ENCODE data around the gene SLCO2B1. TPM values are rescaled to one million over a fixed set of nuclear protein-coding genes. Genes with fewer than 3 reads are reported as not detected.

The SLCO2B1 gene
- total and polyA plus RNA-seq, 2 experiments from 2014 or later, result not detected

DNA sequence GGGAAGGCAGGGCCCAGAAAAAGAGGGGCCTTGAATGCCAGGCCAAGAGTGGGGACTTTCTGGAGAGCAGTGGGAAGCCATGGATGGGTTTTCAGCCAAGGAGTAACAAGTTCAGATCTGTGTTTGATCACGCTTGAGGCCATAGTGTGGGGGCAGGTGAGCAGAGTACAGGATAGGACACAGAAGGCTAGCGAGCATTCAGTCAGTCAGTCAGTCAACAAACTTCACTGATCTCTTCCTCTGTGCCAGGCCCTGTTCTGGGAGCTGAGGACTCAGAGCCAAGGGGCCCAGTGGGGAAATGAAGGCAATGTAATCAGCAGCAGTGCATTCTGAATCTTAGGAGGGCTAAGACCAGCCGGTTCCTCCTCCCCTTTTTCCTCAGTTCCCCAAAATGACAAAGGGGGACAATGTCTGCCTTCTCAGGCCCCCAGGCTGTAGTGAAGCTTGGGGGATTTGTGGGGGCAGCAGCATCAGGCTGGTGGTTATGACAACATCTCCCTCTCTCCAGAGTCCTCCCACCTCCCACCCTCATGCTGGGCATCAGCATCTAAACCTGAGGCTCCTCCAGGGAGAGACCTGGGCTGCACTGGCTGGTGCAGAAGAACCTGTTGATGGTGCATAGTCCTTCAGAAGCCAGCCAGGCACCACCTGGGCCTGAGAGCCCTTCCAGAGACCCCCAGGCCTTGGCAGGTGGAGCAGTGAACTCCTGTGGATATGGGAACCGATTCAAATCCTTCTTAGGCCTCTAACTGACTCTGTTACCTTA is 46.8 kb downstream of the SLCO2B1 start:
- H3K79me2 ChIP-seq (replicated peaks; ENCODE audit: insufficient read depth), result no peaks in the 10 kb centered on the region
- peaks cover 7% of the 10 kb centered on the region for H3K4me1 ChIP-seq (ENCODE audit: insufficient read depth)
- Mint-ChIP-seq H3K36me3 (ENCODE audit: low read depth) (no peaks in the 10 kb centered on the region), H3K27me3 (ENCODE audit: insufficient read depth, low read depth, poor library complexity) (peaks cover 13% of the 10 kb centered on the region), H3K9me3 (no peaks in the 10 kb centered on the region), H3K4me3 (no peak overlapping the region), H3K27ac (no peak overlapping the region), H3K4me1 (peaks cover 12% of the 10 kb centered on the region)
- no peak overlapping the region for H3K27ac ChIP-seq (ENCODE audit: low read depth)
- H3K4me2 ChIP-seq, result no peak overlapping the region
- H3K36me3 ChIP-seq (ENCODE audit: insufficient read depth), result no peaks in the 10 kb centered on the region
- no peak for DNase-seq (ENCODE audit: low spot score)
- no peak overlapping the region for H3K4me3 ChIP-seq
- H3K9me2 ChIP-seq (ENCODE audit: insufficient read depth), result no peaks in the 10 kb centered on the region
- ATAC-seq, result no peak
- no peak overlapping the region for H2AFZ ChIP-seq
- no peaks in the 10 kb centered on the region for H3K27me3 ChIP-seq (ENCODE audit: insufficient read depth)
- H4K20me1 ChIP-seq (replicated peaks; ENCODE audit: insufficient read depth), result no peaks in the 10 kb centered on the region
- TF ChIP-seq EZH2phosphoT487 (IDR thresholded peaks at IDR 0.05; ENCODE audit: unreplicated experiment) (no peak), POLR2AphosphoS5 (IDR thresholded peaks at IDR 0.05; ENCODE audit: low read depth) (no peak), CREB1 (CRISPR knock-in tag; IDR thresholded peaks at IDR 0.05; ENCODE audit: low read depth) (no peak), NANOG (IDR thresholded peaks at IDR 0.05; ENCODE audit: borderline replicate concordance) (no peak), STAT1 (IDR thresholded peaks at IDR 0.05; ENCODE audit: unreplicated experiment) (no peak), ZNF114 (CRISPR knock-in tag; IDR thresholded peaks at IDR 0.05) (no peak), ZNF331 (CRISPR knock-in tag; IDR thresholded peaks at IDR 0.05; ENCODE audit: low read depth) (no peak), JUNB (IDR thresholded peaks at IDR 0.05; ENCODE audit: unreplicated experiment) (no peak), EZH2 (IDR thresholded peaks at IDR 0.05; ENCODE audit: low read depth, unreplicated experiment) (no peak)
- TF ChIP-seq, protein P1, sequence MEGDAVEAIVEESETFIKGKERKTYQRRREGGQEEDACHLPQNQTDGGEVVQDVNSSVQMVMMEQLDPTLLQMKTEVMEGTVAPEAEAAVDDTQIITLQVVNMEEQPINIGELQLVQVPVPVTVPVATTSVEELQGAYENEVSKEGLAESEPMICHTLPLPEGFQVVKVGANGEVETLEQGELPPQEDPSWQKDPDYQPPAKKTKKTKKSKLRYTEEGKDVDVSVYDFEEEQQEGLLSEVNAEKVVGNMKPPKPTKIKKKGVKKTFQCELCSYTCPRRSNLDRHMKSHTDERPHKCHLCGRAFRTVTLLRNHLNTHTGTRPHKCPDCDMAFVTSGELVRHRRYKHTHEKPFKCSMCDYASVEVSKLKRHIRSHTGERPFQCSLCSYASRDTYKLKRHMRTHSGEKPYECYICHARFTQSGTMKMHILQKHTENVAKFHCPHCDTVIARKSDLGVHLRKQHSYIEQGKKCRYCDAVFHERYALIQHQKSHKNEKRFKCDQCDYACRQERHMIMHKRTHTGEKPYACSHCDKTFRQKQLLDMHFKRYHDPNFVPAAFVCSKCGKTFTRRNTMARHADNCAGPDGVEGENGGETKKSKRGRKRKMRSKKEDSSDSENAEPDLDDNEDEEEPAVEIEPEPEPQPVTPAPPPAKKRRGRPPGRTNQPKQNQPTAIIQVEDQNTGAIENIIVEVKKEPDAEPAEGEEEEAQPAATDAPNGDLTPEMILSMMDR (conservative IDR thresholded peaks at IDR 0.05; ENCODE audit: low read depth in 2 of 2), result no peak
- TF ChIP-seq, protein P2, sequence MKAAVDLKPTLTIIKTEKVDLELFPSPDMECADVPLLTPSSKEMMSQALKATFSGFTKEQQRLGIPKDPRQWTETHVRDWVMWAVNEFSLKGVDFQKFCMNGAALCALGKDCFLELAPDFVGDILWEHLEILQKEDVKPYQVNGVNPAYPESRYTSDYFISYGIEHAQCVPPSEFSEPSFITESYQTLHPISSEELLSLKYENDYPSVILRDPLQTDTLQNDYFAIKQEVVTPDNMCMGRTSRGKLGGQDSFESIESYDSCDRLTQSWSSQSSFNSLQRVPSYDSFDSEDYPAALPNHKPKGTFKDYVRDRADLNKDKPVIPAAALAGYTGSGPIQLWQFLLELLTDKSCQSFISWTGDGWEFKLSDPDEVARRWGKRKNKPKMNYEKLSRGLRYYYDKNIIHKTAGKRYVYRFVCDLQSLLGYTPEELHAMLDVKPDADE (IDR thresholded peaks at IDR 0.05), result no peak
- TF ChIP-seq, protein P3, sequence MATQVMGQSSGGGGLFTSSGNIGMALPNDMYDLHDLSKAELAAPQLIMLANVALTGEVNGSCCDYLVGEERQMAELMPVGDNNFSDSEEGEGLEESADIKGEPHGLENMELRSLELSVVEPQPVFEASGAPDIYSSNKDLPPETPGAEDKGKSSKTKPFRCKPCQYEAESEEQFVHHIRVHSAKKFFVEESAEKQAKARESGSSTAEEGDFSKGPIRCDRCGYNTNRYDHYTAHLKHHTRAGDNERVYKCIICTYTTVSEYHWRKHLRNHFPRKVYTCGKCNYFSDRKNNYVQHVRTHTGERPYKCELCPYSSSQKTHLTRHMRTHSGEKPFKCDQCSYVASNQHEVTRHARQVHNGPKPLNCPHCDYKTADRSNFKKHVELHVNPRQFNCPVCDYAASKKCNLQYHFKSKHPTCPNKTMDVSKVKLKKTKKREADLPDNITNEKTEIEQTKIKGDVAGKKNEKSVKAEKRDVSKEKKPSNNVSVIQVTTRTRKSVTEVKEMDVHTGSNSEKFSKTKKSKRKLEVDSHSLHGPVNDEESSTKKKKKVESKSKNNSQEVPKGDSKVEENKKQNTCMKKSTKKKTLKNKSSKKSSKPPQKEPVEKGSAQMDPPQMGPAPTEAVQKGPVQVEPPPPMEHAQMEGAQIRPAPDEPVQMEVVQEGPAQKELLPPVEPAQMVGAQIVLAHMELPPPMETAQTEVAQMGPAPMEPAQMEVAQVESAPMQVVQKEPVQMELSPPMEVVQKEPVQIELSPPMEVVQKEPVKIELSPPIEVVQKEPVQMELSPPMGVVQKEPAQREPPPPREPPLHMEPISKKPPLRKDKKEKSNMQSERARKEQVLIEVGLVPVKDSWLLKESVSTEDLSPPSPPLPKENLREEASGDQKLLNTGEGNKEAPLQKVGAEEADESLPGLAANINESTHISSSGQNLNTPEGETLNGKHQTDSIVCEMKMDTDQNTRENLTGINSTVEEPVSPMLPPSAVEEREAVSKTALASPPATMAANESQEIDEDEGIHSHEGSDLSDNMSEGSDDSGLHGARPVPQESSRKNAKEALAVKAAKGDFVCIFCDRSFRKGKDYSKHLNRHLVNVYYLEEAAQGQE (IDR thresholded peaks at IDR 0.05; ENCODE audit: unreplicated experiment), result no peak
- TF ChIP-seq, protein P4, sequence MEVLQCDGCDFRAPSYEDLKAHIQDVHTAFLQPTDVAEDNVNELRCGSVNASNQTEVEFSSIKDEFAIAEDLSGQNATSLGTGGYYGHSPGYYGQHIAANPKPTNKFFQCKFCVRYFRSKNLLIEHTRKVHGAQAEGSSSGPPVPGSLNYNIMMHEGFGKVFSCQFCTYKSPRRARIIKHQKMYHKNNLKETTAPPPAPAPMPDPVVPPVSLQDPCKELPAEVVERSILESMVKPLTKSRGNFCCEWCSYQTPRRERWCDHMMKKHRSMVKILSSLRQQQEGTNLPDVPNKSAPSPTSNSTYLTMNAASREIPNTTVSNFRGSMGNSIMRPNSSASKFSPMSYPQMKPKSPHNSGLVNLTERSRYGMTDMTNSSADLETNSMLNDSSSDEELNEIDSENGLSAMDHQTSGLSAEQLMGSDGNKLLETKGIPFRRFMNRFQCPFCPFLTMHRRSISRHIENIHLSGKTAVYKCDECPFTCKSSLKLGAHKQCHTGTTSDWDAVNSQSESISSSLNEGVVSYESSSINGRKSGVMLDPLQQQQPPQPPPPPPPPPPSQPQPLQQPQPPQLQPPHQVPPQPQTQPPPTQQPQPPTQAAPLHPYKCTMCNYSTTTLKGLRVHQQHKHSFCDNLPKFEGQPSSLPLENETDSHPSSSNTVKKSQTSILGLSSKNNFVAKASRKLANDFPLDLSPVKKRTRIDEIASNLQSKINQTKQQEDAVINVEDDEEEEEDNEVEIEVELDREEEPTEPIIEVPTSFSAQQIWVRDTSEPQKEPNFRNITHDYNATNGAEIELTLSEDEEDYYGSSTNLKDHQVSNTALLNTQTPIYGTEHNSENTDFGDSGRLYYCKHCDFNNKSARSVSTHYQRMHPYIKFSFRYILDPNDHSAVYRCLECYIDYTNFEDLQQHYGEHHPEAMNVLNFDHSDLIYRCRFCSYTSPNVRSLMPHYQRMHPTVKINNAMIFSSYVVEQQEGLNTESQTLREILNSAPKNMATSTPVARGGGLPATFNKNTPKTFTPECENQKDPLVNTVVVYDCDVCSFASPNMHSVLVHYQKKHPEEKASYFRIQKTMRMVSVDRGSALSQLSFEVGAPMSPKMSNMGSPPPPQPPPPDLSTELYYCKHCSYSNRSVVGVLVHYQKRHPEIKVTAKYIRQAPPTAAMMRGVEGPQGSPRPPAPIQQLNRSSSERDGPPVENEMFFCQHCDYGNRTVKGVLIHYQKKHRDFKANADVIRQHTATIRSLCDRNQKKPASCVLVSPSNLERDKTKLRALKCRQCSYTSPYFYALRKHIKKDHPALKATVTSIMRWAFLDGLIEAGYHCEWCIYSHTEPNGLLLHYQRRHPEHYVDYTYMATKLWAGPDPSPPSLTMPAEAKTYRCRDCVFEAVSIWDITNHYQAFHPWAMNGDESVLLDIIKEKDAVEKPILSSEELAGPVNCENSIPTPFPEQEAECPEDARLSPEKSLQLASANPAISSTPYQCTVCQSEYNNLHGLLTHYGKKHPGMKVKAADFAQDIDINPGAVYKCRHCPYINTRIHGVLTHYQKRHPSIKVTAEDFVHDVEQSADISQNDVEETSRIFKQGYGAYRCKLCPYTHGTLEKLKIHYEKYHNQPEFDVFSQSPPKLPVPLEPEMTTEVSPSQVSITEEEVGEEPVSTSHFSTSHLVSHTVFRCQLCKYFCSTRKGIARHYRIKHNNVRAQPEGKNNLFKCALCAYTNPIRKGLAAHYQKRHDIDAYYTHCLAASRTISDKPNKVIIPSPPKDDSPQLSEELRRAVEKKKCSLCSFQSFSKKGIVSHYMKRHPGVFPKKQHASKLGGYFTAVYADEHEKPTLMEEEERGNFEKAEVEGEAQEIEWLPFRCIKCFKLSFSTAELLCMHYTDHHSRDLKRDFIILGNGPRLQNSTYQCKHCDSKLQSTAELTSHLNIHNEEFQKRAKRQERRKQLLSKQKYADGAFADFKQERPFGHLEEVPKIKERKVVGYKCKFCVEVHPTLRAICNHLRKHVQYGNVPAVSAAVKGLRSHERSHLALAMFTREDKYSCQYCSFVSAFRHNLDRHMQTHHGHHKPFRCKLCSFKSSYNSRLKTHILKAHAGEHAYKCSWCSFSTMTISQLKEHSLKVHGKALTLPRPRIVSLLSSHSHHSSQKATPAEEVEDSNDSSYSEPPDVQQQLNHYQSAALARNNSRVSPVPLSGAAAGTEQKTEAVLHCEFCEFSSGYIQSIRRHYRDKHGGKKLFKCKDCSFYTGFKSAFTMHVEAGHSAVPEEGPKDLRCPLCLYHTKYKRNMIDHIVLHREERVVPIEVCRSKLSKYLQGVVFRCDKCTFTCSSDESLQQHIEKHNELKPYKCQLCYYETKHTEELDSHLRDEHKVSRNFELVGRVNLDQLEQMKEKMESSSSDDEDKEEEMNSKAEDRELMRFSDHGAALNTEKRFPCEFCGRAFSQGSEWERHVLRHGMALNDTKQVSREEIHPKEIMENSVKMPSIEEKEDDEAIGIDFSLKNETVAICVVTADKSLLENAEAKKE (CRISPR knock-in tag; IDR thresholded peaks at IDR 0.05), result no peak
- H3F3A ChIP-seq (replicated peaks; ENCODE audit: low read depth), result no peaks in the 10 kb centered on the region
